HG03097 (cell line): Measurements from ENCODE around the gene SLC16A13.

ENCODE experiments used
- ATAC-seq: cut with Tn5 transposase; IDR thresholded peaks from one replicate; pipeline ENCODE4 v1.9.1; 2021; ENCODE audit not compliant: unreplicated experiment, low FRiP score

Gene SLC16A13

DNA sequence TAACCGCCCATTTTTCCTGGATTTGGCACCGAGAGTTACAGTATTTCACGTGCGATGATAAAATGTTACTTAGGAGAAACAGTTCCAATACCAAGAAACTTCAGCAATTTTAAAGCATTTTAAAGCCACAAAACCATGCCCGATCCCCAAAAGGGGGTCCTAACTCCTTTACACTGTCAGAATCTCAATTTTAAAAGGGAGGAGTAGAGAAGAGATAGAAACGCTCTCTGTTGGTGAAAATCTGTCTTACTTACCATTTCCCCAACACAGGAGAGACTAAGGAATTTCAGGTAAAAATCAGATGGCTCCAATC is 23.9 kb upstream of the SLC16A13 start:
- ATAC-seq: no peak

DNA sequence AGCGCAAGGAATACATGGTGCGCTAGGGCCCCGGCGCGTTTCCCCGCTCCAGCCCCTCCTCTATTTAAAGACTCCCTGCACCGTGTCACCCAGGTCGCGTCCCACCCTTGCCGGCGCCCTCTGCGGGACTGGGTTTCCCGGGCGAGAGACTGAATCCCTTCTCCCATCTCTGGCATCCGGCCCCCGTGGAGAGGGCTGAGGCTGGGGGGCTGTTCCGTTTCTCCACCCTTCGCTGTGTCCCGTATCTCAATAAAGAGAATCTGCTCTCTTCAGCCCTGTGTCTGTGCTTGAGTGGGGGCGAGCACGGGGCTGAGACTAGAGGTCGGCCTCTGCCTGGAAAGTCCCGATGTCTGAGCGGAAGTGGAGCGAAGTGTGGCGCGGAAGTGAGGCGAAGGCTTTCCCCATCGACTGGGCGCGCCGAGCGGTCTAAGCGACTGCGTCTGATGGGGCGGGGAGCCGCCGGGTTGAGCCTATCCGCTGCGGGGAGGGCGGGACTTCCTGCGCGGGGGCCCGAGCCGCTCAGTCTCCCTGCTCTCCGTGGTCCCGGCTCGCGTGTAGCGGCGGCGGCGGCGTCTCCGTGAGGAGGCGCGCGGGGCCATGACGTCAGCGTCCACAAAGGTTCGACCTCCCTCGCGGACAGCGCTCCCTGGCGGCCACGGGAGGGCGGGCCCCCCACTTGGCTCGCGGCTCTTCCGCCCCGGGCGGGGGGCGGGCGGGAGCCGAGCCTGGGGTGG is 21.4 kb upstream of the SLC16A13 start:
- ATAC-seq: peak; percentile 76

DNA sequence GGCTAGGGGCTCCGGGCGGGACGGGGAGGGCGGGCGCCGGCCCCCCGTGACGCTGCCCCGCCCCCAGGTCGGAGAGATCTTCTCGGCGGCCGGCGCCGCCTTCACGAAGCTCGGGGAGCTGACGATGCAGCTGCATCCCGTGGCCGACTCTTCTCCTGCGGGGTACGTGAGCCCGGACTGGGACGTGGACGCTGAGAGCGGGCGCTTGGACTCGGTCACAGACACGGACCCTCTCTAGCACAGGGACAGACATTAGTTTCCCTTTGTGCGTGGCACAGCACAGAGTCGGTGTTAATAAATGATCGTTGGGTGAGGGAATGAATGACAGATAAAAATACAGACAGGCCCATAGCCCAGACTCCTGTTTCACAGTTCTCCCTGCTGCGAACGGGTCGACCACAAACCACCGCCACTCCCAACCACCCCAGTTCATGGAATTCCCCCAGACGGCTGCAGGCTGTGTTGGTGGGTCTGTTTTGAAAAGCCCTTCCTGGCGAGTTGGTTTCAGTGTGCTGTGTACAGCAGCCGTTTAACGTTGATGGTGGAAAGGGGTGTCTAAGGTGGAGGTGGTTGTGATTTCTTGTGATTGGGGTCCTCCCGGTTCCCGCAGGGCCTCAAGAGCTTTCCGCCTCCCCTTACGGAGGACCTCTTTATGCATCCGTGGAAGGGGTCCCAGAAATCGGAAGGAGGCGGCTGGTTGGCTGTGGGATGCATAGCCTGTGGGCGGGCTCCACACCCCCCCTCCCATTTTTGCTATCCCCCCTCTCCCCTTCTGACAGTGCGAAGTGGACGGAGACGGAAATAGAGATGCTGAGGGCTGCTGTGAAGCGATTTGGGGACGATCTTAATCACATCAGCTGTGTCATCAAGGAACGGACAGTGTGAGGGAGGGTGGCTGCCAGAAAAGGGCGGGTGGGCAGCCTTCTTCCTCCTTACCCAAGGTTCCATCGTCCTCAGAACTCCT is 20.5 kb upstream of the SLC16A13 start:
- peak; percentile 19 for ATAC-seq

DNA sequence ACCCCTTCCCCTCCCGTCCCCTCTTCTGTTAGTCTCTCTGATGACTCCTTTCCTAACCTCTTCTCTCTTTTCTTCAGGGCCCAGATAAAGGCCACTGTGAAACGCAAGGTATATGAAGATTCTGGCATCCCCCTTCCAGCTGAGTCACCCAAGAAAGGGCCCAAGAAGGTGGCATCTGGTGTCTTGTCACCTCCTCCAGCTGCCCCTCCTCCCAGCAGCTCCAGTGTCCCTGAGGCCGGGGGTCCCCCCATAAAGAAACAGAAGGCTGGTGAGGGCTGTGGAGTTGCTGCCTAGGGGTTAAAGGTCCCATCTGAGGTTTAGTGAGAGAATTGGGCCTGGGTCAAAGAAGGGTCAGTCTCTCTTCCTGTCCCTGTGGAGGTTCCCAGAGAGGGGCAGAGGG is 19.4 kb upstream of the SLC16A13 start:
- no peak for ATAC-seq

DNA sequence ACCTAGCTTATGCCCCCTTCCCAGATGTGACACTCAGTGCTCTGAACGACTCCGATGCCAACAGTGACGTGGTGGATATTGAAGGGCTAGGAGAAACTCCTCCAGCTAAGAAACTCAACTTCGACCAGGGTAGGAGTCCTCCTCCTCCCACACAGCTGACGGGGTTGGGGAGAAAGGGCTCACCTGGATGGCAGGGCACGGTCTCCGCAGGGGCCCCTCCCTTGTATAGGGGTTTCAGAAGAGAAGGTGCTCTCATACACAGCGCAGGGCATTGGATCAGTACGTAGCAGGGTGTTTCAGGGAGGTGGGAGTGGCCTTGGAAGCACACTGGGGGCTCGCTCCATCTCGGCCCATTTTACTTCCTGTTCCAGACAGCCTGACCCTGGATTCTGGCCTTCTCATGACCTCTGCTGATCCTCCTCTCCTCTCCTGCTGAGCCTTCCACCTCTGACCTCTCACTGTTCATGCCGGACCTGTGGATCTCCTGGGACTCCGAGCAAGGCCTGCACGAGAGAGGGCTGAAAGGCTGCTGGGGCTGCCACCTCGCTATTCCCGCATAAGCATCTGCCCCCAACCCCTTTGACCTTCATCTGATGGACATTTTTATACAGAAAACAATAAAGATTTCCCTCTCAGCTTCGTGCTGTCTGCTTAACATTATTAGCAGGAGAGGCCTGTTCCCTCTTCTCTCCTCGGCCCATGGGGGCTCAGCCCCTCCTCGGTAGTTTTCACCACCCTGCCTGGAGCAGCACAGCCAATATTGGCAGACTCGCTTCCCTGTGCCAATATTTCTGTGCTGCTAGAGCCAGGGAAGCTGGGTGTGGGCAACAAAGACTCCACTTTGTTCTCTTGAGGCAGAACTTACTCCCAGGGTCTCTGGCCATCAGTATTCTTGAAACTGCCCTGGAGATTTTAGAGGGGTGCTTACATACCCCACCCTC is 18.7 kb upstream of the SLC16A13 start:
- no peak for ATAC-seq

DNA sequence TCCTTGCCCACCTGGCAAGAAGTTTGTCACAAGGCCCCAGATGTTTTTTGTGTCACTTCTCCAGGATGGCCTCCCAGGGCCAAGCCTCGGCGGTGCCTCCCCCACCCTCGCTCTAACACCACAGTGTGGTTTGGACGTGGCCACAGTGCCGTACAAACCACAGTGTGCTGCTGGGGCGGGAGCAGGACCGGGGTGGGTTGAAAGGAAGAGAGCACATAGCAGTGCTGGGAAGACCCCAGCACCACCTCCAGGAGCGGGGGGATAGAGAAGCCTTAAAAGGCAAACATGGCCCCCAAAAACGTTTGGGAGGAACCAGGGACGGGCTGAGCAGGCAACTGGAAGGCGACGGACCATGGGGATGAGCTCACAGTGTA is 18.0 kb upstream of the SLC16A13 start:
- no peak for ATAC-seq

DNA sequence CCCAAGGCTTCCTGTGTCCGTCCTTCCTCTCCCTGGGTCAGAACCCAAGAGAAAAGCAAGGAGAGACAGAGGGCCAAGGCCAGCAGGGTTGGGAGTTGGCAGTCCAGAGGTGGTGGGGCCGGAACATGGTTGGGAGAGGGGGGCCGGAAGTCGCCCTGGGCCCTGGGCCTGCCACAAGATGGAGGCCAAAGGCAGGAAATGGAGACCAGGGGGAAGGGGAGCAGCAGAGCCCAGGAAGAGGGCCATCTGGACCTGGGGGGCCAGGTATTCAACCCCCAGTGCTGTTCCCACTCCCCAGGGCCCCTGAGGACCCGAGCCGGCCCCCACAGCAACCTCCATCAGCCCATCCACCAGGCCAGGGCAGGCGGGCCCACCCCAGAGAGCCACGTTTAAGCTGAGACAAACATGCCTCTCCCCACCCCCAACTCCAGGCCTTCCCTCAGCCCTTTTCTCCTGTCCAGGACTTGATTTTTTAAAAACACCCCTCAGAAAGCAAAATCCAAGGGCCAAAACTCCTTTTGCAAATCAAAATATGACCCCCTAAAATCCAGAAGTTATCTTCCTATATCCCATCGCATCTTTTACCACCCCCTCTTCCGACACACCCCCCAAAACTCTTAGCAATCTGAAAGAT is 17.4 kb upstream of the SLC16A13 start:
- ATAC-seq: no peak

DNA sequence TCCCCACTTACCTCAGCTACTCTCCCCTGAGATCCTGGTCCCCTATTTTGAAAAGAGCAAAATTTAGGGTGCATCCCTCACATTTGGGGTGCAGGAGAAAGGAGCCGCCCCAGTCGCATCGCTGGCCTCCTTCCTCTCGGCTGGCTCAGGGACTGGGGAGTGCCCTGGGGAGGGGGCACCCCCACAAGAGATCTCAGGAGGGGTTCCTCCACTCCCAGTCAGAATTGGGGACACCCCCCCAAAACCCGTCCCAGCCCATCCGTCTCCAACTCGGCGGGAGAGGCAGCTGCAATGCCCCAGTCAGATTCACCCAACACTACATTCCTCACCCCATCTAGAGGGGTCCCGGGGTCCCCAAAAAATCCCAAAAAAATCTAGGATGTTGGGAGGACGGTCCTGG is 16.4 kb upstream of the SLC16A13 start:
- no peak for ATAC-seq

DNA sequence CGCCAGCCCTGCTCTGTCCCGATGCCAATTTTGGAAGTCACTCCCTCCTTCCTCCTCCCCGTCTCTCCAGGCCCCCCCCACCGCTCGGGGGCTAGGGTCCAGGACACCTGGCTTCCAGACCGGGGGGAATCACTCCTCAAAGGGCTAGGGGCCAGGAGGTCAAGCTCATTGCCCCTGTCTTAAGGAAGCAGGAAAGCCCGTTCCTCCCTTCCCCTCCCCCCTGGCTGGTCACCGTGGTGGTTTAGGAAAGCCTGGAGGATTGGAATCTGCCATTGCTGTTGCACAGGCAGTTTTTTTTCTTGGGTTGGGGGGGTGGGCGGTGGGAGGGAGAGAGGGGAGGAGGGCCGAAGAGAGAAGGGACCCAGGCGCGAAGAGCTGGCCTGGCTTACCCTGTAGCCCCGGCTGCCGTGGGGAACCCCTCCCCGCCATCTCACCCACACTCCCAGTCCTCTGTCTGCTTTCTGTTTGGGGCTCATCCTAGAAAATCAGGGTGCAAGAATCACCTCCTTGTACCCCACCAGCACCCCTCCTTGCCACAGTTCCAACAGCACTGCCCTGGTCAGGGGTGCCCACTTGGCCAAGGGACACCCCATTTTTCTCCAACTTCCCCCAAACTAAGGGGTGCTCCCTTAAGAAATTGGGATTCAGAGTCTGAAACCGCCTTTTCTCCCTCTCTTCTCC is 15.8 kb upstream of the SLC16A13 start:
- no peak for ATAC-seq

DNA sequence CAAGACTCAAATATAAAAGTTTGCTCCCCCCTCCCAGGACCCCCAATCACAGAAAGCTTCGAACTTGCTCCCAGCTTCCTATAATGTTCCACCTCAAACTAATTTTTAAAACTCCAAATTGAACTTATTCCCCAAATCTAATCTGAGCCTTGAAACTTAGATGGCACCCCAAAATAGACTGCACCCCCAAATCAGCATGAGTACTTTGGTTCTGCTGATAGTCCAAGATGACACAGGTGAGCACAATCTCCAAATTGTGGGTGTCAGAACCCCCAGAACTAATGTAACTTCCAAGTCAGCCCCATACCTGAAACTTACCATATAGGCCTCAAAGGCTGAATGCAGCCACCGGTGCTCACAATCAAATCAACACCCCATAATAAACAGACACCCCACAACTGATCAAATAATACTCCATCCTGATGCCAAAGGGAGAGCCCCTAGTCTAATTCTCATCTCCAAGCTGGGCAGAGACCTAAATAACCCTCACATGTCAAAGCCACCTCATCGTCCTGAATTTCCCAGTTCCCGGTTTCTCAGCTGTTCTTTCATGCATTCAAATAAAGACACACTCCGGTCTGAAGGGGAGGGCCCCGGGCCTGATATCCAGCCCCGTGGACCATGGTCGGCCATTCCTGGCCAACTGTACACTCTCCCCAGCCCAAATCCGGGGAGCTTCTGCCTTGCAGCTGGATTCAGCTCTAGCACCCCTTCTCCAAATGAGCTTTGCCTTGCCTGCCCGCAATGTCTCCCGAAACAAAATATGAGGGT is 14.7 kb upstream of the SLC16A13 start:
- no peak for ATAC-seq

DNA sequence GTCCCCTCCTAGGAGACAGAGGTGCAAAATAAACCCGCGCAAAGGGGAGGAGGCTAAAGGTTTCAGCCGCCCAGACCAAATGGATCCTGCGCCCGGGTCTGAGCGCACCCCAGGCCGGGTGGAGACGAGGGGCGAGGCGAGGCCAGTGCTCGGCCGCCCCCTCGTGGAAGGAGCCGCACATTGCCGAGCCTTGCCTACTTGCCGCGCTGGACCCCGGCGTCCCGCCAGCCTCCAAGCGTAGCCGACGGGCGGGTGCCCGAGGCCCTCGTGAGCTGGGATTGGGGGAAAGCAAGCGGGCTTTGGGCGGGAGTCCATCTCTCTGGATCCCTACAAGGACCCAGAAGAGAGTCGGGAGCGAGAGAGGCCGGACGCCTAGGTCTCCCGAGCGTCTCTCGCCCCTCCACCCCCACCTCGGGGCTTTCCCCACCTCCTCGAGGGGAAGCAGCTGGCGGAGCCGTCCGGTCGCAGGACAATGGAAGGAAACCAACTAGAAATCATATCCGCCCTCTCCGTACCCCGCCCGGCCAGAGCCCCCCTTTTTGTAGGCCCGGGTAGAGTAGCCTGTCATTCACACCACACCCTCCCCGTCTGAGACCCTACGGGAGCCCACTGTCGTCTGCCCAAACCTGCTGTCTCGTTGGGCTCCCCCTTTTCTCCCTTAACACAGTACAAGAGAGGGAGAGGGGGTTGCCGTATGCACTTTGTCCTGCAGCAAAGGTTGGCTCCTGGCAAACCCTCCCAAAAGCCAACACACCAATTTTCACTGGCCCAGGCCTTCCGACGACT is 13.6 kb upstream of the SLC16A13 start:
- peak; percentile 60 for ATAC-seq

DNA sequence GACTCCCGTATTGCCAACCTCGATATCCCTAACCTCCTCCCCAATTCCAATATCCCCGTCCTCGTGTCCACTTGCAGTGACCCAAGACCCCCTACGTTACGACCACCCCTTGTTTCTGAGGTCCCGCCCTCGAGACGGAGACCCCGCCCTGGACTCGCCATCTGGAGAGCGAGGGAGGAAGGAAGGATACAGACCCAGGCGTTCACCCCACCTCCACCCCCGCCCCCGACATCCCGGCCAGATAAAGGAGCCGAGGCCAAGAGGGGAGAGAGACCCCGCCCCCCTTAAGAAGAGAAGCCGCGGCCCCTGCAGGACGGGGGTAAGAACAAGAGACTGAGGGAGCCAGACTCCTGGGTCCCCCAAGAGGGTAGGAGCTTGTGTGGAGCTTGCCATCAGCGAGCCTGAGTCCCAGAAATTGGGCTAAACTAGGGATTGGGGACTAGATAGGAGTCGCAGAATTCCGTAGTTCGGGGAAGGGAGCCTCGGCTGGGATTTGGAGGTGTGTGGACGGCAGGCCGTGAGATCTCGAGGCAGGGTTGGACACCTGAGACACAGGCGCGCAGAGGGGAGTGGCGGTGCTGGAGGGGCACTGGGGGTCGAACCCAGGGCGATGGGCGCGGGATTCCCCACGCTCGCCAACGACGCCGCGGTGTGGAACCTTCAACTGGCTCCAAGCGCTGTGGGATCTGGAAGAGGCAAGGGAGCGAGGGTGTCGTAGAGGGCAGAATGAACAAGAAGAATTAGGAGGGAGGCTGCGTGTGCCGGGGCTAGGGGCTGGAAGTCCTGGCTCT is 12.8 kb upstream of the SLC16A13 start, which contains the start of gene BCL6B:
TSS of gene BCL6B (plus strand) at position 270 of the 791 bp plus-strand sequence. CDS start 622 bp downstream, outside the sequence.
- no peak for ATAC-seq

DNA sequence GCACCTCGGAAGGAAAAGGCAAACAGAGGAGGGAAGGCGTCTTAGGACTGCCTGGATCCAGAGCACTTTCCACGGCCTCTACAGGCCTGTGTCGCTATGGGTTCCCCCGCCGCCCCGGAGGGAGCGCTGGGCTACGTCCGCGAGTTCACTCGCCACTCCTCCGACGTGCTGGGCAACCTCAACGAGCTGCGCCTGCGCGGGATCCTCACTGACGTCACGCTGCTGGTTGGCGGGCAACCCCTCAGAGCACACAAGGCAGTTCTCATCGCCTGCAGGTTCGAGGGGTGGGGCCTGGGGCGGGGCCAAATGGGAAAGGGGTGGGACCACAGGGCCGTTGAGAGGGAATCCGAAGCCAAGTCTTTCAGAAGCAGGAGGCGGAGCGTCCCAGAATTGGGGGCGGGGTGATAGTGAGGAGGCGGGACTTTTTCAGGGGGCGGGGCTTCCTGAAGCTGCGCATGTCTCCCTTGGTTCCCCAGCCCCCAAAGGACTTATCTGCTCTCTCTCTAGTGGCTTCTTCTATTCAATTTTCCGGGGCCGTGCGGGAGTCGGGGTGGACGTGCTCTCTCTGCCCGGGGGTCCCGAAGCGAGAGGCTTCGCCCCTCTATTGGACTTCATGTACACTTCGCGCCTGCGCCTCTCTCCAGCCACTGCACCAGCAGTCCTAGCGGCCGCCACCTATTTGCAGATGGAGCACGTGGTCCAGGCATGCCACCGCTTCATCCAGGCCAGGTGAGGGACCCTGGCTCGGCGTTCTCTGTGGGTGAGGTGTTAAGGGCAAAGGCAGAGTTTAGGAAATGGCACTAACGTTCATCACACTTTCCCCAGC is 12.0 kb upstream of the SLC16A13 start:
- no peak for ATAC-seq

DNA sequence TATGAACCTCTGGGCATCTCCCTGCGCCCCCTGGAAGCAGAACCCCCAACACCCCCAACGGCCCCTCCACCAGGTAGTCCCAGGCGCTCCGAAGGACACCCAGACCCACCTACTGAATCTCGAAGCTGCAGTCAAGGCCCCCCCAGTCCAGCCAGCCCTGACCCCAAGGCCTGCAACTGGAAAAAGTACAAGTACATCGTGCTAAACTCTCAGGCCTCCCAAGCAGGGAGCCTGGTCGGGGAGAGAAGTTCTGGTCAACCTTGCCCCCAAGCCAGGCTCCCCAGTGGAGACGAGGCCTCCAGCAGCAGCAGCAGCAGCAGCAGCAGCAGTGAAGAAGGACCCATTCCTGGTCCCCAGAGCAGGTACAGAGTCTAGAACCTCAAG is 11.4 kb upstream of the SLC16A13 start:
- no peak for ATAC-seq

DNA sequence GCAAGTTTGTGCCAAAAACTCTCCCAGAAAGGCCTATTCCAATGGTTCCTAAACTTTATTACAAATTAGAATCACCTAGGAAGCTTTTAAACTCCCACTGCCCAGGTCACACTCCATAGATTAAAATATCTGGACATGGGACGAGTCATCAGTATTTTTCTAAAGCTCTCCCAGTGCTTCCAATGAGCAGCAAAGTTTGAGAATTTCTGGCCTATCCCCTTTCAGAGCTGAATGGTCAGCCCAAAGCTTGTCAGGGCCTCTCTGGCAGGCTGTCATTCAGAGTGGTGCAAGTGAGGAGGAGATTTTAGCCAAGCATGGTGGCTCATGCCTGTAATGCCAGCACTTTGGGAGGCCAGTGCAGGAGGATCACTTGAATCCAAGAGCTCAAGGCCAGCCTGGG is 10.6 kb upstream of the SLC16A13 start:
- ATAC-seq: no peak

DNA sequence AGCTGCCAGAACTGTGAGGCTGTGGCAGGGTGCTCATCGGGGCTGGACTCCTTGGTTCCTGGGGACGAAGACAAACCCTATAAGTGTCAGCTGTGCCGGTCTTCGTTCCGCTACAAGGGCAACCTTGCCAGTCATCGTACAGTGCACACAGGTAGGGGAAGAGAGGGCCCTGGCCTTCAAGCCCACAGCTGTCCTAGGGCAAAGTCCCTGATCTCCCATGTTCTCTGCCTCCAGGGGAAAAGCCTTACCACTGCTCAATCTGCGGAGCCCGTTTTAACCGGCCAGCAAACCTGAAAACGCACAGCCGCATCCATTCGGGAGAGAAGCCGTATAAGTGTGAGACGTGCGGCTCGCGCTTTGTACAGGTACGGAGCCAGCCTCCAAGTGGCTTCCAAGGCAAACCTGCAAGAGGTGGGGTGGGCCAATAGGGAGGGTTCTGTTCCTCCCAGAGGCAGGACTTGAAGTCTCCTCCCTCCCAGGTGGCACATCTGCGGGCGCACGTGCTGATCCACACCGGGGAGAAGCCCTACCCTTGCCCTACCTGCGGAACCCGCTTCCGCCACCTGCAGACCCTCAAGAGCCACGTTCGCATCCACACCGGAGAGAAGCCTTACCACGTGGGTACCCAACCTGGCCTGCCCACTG is 9.2 kb upstream of the SLC16A13 start:
- no peak for ATAC-seq
